ENCODE data around the gene CTDSPL. TPM values are rescaled to one million over a fixed set of nuclear protein-coding genes. Genes with fewer than 3 reads are reported as not detected.

The CTDSPL gene
- total RNA-seq, 1 donor from 2014 or later = 30.6 TPM

DNA sequence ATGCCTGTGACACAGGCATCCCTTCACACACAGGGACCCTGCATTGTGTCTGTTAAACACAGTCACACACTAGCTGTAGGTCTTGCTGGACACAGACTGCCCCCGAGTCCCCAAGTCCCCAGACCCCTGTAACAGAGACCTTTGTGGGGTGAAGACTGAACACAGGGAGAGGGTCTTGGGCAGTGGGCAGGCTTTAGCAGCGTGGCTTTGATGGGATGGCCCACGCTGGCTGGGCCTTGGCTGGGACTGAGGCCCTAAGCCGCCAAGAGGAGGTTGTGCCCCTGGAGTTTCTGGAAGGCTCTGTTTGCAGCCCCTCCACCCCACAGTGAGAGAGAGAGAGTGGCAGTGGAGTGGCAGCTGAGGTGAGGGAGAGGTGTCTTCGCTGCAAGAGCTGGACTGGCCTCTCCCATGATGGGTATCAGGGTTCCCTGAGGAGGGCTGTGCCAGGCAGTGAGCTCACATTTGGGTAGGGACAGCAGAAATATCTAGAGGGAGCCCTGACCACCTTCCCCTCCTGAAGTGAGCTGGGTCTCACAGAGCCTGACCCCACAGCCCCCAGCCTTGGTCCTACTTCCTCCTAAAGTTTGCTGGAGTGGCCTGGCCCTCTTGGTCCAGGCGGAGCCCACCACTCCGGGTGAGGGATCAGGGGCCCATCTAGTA lies 128.3 kb downstream of the CTDSPL start:
- peaks cover 2% of the 10 kb centered on the region for H3K36me3 ChIP-seq (ENCODE audit: control insufficient read depth, insufficient read depth, low read length)
- H3K4me3 ChIP-seq (ENCODE audit: low read depth, low read length) = no peak overlapping the region
- DNase-seq (ENCODE audit: low read depth) = no peak
- TF ChIP-seq, protein P1, sequence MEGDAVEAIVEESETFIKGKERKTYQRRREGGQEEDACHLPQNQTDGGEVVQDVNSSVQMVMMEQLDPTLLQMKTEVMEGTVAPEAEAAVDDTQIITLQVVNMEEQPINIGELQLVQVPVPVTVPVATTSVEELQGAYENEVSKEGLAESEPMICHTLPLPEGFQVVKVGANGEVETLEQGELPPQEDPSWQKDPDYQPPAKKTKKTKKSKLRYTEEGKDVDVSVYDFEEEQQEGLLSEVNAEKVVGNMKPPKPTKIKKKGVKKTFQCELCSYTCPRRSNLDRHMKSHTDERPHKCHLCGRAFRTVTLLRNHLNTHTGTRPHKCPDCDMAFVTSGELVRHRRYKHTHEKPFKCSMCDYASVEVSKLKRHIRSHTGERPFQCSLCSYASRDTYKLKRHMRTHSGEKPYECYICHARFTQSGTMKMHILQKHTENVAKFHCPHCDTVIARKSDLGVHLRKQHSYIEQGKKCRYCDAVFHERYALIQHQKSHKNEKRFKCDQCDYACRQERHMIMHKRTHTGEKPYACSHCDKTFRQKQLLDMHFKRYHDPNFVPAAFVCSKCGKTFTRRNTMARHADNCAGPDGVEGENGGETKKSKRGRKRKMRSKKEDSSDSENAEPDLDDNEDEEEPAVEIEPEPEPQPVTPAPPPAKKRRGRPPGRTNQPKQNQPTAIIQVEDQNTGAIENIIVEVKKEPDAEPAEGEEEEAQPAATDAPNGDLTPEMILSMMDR (IDR thresholded peaks at IDR 0.05; ENCODE audit: insufficient read depth, low read length, poor library complexity, severe bottlenecking) = no peak
- no peaks in the 10 kb centered on the region for H3K27me3 ChIP-seq (ENCODE audit: control insufficient read depth, insufficient read depth, low read length)

DNA sequence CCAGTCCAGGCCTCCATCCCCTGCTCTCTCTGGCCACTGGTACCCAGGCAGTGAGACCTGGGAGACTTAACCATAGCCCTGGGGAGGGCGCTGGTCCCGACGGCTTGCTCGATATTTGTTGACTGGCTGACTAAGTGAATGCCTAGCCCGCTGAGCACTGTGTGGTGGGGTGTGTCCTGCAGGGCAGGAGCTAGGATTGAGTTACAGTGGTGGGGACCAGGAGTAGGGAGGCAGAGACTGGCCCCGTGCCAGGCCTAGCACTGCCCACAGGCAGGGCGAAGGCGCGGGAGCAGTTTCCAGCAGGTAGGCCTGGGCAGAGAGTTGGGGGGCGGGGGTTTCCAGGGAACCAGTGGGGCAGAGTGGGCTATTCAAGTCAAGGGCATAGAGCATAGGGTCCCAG lies 128.8 kb downstream of the CTDSPL start, which contains the start of gene VILL:
Gene VILL (plus strand): TSS at position 260 of the 400 bp plus-strand sequence. CDS start 2,887 bp downstream, outside the sequence.
- H3K36me3 ChIP-seq (ENCODE audit: control insufficient read depth, insufficient read depth, low read length) = peaks cover 1% of the 10 kb centered on the region
- H3K27me3 ChIP-seq (ENCODE audit: control insufficient read depth, insufficient read depth, low read length) = no peaks in the 10 kb centered on the region
- TF ChIP-seq, protein P1 (IDR thresholded peaks at IDR 0.05; ENCODE audit: insufficient read depth, low read length, poor library complexity, severe bottlenecking) = no peak
- H3K4me3 ChIP-seq (ENCODE audit: low read depth, low read length) = no peak within 1 kb of the TSS
- no peak for DNase-seq (ENCODE audit: low read depth)

DNA sequence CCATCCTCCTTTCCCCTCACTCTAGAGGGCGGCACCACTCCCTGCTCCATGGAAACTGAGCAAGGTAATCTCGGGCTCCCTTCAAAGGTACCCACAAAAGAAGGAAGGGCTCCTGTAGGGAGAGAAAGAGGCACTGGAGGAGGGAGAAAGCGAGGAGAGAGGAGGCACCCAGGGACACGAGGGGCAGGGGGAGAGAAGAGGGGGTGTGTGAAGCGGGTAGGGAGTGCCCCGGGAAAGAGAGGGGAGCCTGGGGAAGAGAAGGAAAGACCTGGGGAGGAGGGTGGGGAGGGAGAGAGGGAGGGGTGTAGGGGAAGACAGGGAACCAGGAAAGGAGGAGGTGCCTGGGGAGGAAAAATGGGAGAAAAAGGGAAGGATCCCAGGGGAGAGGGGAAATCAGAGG lies 129.4 kb downstream of the CTDSPL start:
- Histone ChIP-seq H3K27me3 (ENCODE audit: control insufficient read depth, insufficient read depth, low read length) (no peaks in the 10 kb centered on the region), H3K36me3 (ENCODE audit: control insufficient read depth, insufficient read depth, low read length) (no peaks in the 10 kb centered on the region), H3K4me3 (ENCODE audit: low read depth, low read length) (no peak overlapping the region)
- TF ChIP-seq, protein P1 (IDR thresholded peaks at IDR 0.05; ENCODE audit: insufficient read depth, low read length, poor library complexity, severe bottlenecking) = no peak
- no peak for DNase-seq (ENCODE audit: low read depth)

DNA sequence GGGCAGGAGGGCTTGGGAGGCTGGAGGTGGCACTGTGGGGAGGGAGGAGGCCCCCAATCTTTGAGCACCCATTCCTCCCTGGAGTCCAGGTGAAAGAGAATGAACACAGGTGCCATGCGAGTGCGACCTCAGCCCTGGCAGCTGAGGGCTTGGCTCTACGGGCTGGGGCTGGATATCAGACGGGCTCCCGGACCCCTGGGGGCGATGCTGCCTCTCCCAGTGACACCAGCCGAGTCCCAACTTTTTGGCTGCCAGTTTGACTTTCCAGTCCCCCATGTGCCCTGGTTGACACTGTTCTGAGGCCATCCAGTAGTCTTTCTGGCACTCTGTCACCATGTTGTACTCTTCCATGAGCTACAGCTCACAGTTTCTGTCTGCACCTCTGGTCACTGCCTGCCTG lies 130.1 kb downstream of the CTDSPL start:
- no peak for DNase-seq (ENCODE audit: low read depth)
- Histone ChIP-seq H3K4me3 (ENCODE audit: low read depth, low read length) (no peak overlapping the region), H3K27me3 (ENCODE audit: control insufficient read depth, insufficient read depth, low read length) (no peaks in the 10 kb centered on the region), H3K36me3 (ENCODE audit: control insufficient read depth, insufficient read depth, low read length) (no peaks in the 10 kb centered on the region)
- TF ChIP-seq, protein P1 (IDR thresholded peaks at IDR 0.05; ENCODE audit: insufficient read depth, low read length, poor library complexity, severe bottlenecking) = no peak

DNA sequence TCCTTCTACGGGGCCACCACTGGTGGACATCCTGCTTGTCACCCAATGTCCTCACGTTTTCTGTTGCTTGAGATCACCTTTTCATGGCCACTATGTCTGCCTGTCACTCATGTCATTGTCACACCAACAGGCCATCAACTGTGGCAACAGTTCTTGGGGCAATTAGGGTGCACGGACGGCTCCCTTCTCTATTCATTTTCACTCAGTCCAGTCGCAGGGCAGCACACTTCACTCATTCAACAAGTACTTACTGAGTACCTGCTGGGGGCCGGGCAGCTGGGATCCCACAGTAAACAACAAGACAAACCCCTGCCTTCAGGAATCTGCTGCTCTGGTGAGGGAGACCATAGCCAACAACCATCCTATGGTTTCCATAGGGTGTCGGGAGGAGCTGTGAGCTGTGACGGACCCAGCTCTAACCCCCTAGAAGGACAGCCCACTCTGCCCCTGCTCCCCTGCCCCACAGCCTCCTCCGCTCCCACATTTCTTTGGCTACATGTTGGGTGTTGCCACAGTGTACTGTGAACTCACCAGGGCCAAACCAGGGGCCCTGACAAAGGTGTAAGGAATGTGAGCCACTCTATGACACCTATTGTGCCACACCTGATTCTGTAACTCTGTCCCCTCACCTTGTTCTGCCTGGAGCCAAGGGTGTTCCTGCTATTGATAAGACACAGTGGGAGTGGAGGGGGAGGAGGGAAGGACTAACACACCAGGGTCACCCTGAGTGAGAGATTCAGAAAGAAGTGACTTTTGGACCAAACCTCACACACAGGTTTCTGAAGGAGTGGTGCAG lies 130.8 kb downstream of the CTDSPL start:
- H3K36me3 ChIP-seq (ENCODE audit: control insufficient read depth, insufficient read depth, low read length) = no peaks in the 10 kb centered on the region
- TF ChIP-seq, protein P1 (IDR thresholded peaks at IDR 0.05; ENCODE audit: insufficient read depth, low read length, poor library complexity, severe bottlenecking) = no peak
- H3K4me3 ChIP-seq (ENCODE audit: low read depth, low read length) = no peak overlapping the region
- no peak for DNase-seq (ENCODE audit: low read depth)
- H3K27me3 ChIP-seq (ENCODE audit: control insufficient read depth, insufficient read depth, low read length) = no peaks in the 10 kb centered on the region
